HL-60 (cell line): ENCODE data around the gene COL2A1.

Experiments
- GABPA ChIP-seq: IDR thresholded peaks from 2 replicates; pipeline ENCODE4 v1.6.1; 2012; ENCODE audit warnings: low read depth
- POLR2AphosphoS5 ChIP-seq: IDR thresholded peaks from 2 replicates; pipeline ENCODE4 v1.6.1; 2012; ENCODE audit warnings: low read depth
- REST ChIP-seq: IDR thresholded peaks from 2 replicates; pipeline ENCODE4 v1.6.1; 2012; ENCODE audit warnings: low read depth; ENCODE audit not compliant: insufficient replicate concordance
- SPI1 ChIP-seq: IDR thresholded peaks from 2 replicates; pipeline ENCODE4 v1.6.1; 2012; ENCODE audit warnings: low read depth, mild to moderate bottlenecking, borderline replicate concordance
- TF ChIP-seq, protein P1 (sequence below): IDR thresholded peaks from one replicate; pipeline ENCODE4 v1.5.1; 2011; ENCODE audit warnings: low read length, control low read depth, inconsistent platforms; ENCODE audit not compliant: insufficient read depth

- no peak for TF ChIP-seq REST
- TF ChIP-seq, protein P1, sequence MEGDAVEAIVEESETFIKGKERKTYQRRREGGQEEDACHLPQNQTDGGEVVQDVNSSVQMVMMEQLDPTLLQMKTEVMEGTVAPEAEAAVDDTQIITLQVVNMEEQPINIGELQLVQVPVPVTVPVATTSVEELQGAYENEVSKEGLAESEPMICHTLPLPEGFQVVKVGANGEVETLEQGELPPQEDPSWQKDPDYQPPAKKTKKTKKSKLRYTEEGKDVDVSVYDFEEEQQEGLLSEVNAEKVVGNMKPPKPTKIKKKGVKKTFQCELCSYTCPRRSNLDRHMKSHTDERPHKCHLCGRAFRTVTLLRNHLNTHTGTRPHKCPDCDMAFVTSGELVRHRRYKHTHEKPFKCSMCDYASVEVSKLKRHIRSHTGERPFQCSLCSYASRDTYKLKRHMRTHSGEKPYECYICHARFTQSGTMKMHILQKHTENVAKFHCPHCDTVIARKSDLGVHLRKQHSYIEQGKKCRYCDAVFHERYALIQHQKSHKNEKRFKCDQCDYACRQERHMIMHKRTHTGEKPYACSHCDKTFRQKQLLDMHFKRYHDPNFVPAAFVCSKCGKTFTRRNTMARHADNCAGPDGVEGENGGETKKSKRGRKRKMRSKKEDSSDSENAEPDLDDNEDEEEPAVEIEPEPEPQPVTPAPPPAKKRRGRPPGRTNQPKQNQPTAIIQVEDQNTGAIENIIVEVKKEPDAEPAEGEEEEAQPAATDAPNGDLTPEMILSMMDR = no peak
- no peak for TF ChIP-seq SPI1
- TF ChIP-seq POLR2AphosphoS5 = no peak
- TF ChIP-seq GABPA = no peak
Measured at GRCh38 chr12:47997321-47997720, 7.0 kb downstream of the COL2A1 start.
